Mucosa of rectum (tissue), 2 donors: Measurements from ENCODE around the gene KIRREL1.

Source experiments
- H3K27ac ChIP-seq, 2 donors: one replicate each; pipeline ENCODE4 v1.7.0; 2013; ENCODE audit warnings: inconsistent platforms in 2 of 2, low read depth in 2 of 2, low read length in 2 of 2
- H3K27me3 ChIP-seq, 2 donors: one replicate each; pipeline ENCODE4 v1.7.0; 2013; ENCODE audit warnings: low read length in 2 of 2; ENCODE audit not compliant: control insufficient read depth in 2 of 2, insufficient read depth in 2 of 2
- H3K36me3 ChIP-seq, 2 donors: one replicate each; pipeline ENCODE4 v1.7.0; 2013; ENCODE audit warnings: low read length in 2 of 2; ENCODE audit not compliant: control insufficient read depth in 2 of 2, insufficient read depth in 2 of 2
- H3K4me1 ChIP-seq, 2 donors: one replicate each; pipeline ENCODE4 v1.7.0; 2013; ENCODE audit warnings: low read length in 2 of 2, mild to moderate bottlenecking in 1 of 2; ENCODE audit not compliant: control insufficient read depth in 2 of 2, insufficient read depth in 2 of 2
- H3K4me3 ChIP-seq, 2 donors: one replicate each; pipeline ENCODE4 v1.7.0; 2013; ENCODE audit warnings: low read length in 2 of 2
- H3K9ac ChIP-seq, 2 donors: one replicate each; pipeline ENCODE4 v1.7.0; 2013; ENCODE audit warnings: low read length in 2 of 2, low read depth in 1 of 2, mild to moderate bottlenecking in 1 of 2
- H3K9me3 ChIP-seq, 2 donors: one replicate each; pipeline ENCODE4 v1.7.0; 2013; ENCODE audit warnings: low read length in 2 of 2; ENCODE audit not compliant: control insufficient read depth in 2 of 2
- donor health status: healthy.
- donor health status: Normal muscosa, but diverticular disease.

The KIRREL1 gene

GRCh38 chr1:158115126-158115525, 121.7 kb downstream of the KIRREL1 start:
- no peak overlapping the region for H3K9ac ChIP-seq
- H3K9me3 ChIP-seq: no peaks in the 10 kb centered on the region
- H3K36me3 ChIP-seq: no peaks in the 10 kb centered on the region
- no peak overlapping the region for H3K4me3 ChIP-seq
- H3K27ac ChIP-seq: no peak overlapping the region
- H3K27me3 ChIP-seq: peaks cover 3 to 11% of the 10 kb centered on the region in 2 donors
- peaks cover 4 to 8% of the 10 kb centered on the region in 2 donors for H3K4me1 ChIP-seq

- Histone ChIP-seq H3K9ac (no peak overlapping the region), H3K36me3 (no peaks in the 10 kb centered on the region), H3K27me3 (peaks cover 4 to 14% of the 10 kb centered on the region in 2 donors), H3K4me1 (peaks cover 4 to 8% of the 10 kb centered on the region in 2 donors), H3K4me3 (no peak overlapping the region), H3K9me3 (no peaks in the 10 kb centered on the region), H3K27ac (no peak overlapping the region)
Measured at GRCh38 chr1:158116311-158117167, 123.1 kb downstream of the KIRREL1 start.

GRCh38 chr1:158117854-158118704, 124.6 kb downstream of the KIRREL1 start:
- Histone ChIP-seq H3K4me3 (no peak overlapping the region), H3K36me3 (no peaks in the 10 kb centered on the region), H3K4me1 (peaks cover 3 to 8% of the 10 kb centered on the region in 2 donors), H3K27ac (no peak overlapping the region), H3K9ac (no peak overlapping the region), H3K9me3 (no peaks in the 10 kb centered on the region), H3K27me3 (peaks cover 5 to 10% of the 10 kb centered on the region in 2 donors)

GRCh38 chr1:158118713-158119402, 125.4 kb downstream of the KIRREL1 start:
- no peak overlapping the region for H3K4me3 ChIP-seq
- H3K9ac ChIP-seq: no peak overlapping the region
- H3K27me3 ChIP-seq: peaks cover 5 to 10% of the 10 kb centered on the region in 2 donors

GRCh38 chr1:158119976-158120653, 126.7 kb downstream of the KIRREL1 start:
- Histone ChIP-seq H3K4me1 (peaks cover 0 to 8% of the 10 kb centered on the region in 2 donors), H3K9me3 (no peaks in the 10 kb centered on the region), H3K9ac (no peak overlapping the region), H3K27ac (no peak overlapping the region), H3K4me3 (no peak overlapping the region), H3K27me3 (peaks cover 5 to 9% of the 10 kb centered on the region in 2 donors), H3K36me3 (no peaks in the 10 kb centered on the region)

More at GRCh38 chr1:158118713-158119402, 125.4 kb downstream of the KIRREL1 start:
- Histone ChIP-seq H3K4me1 (peaks cover 0 to 8% of the 10 kb centered on the region in 2 donors), H3K27ac (no peak overlapping the region), H3K9me3 (no peaks in the 10 kb centered on the region), H3K36me3 (no peaks in the 10 kb centered on the region)

GRCh38 chr1:158121604-158122254, 128.3 kb downstream of the KIRREL1 start:
- Histone ChIP-seq H3K9me3 (no peaks in the 10 kb centered on the region), H3K9ac (no peak overlapping the region), H3K27me3 (peaks cover 4 to 5% of the 10 kb centered on the region in 2 donors), H3K4me1 (peaks cover 0 to 8% of the 10 kb centered on the region in 2 donors), H3K4me3 (no peak overlapping the region), H3K27ac (no peak overlapping the region), H3K36me3 (no peaks in the 10 kb centered on the region)

GRCh38 chr1:158122833-158123388, 129.5 kb downstream of the KIRREL1 start:
- H3K4me1 ChIP-seq: peaks cover 0 to 5% of the 10 kb centered on the region in 2 donors
- no peaks in the 10 kb centered on the region for H3K36me3 ChIP-seq
- no peak overlapping the region for H3K9ac ChIP-seq
- no peaks in the 10 kb centered on the region for H3K9me3 ChIP-seq
- no peak overlapping the region for H3K4me3 ChIP-seq
- no peak overlapping the region for H3K27ac ChIP-seq
- H3K27me3 ChIP-seq: peaks cover 4 to 5% of the 10 kb centered on the region in 2 donors

GRCh38 chr1:158124034-158124433, 130.6 kb downstream of the KIRREL1 start:
- no peaks in the 10 kb centered on the region for H3K4me1 ChIP-seq
- H3K9me3 ChIP-seq: no peaks in the 10 kb centered on the region
- no peak overlapping the region for H3K9ac ChIP-seq
- H3K4me3 ChIP-seq: no peak overlapping the region
- no peaks in the 10 kb centered on the region for H3K36me3 ChIP-seq
- H3K27ac ChIP-seq: no peak overlapping the region
- H3K27me3 ChIP-seq: peaks cover 2 to 4% of the 10 kb centered on the region in 2 donors

- H3K27ac ChIP-seq: no peak overlapping the region
Measured at GRCh38 chr1:158124999-158125398, 131.6 kb downstream of the KIRREL1 start.

More at GRCh38 chr1:158124999-158125398, 131.6 kb downstream of the KIRREL1 start:
- Histone ChIP-seq H3K9me3 (no peaks in the 10 kb centered on the region), H3K27me3 (peaks cover 2 to 4% of the 10 kb centered on the region in 2 donors), H3K9ac (no peak overlapping the region), H3K36me3 (no peaks in the 10 kb centered on the region), H3K4me3 (no peak overlapping the region), H3K4me1 (no peaks in the 10 kb centered on the region)
